HG03135 (cell line): ENCODE results near the gene S100PBP.
"Not testable (repeated sequence)": the region's sequence is repeated elsewhere in the genome, so short reads cannot be mapped to it uniquely, and the experiment has no call there.

Source experiments
- ATAC-seq: cut with Tn5 transposase; IDR thresholded peaks from one replicate; pipeline ENCODE4 v1.9.1; 2021; ENCODE audit warnings: mild to moderate bottlenecking, moderate library complexity; ENCODE audit not compliant: unreplicated experiment

S100PBP gene

DNA sequence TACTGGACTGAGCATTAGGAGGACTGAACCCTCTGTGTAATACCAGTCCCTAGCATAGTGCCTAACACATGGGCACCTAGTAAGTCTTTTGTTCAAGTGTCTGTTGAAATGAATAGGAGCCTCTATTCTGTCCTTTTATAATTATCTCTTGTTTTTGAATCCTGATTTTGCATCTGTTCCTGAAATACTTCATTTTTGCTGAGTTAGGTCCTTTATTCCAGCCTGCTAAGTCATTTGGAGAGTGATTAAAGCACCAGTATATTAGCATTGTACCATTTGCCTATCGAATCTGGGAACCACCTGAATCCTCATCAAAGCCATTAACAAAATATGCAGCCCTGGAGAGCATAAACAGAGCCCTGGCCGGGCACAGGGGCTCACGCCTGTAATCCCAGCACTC lies 32.6 kb upstream of the S100PBP start:
- no peak for ATAC-seq

DNA sequence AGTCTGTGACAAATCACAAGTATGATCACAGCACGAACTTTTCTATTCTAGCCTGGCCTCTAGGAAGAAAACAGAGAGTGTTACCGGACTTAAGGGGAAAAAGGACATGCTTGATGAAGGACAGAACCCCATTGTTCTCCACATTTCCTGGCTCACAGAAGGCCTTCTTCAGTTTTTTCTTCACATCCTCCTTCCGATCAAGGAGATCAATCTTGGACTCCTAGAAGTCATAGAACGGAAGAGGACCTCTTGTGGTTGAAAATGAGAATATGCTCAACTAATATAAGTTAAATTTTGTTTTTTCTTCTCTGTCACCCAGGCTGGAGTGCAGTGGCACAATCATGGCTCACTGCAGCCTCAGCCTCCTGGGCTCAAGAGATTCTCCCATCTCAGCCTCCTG lies 30.6 kb upstream of the S100PBP start:
- ATAC-seq: no peak

DNA sequence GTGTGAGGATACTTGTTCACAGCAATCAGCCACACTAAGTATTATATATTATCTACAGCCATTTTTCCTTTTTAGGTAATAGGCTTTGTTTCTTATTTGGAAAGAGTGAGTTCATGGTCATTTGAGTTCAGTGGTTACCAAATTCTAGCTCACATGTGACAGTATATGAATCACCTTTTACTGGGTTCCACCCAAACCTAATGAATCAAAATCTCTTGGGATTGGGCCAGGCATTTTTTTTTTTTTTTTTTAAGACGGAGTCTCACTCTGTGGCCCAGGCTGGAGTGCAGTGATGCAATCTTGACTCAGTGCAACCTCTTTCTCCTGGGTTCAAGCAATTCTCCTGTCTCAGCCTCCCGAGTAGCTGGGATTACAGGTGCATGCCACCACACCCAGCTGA lies 28.1 kb upstream of the S100PBP start:
- not testable (repeated sequence) for ATAC-seq

DNA sequence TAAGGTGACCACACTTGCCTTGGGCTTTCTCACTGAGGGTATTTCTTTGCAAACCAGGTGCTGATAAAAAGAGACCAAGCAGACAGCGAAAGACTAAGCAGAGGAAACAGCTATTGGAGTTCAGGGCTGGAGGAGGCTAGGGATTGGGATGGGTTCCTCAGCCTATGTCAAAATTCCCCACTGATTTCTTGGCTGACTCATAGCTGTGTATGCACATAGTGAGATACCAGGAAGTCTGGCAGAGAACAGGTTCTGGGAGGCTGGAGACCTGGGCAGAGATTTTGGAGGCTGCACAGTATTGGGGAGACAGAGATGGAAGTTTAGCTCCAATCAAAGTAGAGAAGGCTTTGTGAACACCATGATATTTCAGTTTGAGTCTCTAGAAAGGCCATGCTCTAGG lies 25.6 kb upstream of the S100PBP start:
- ATAC-seq: no peak

DNA sequence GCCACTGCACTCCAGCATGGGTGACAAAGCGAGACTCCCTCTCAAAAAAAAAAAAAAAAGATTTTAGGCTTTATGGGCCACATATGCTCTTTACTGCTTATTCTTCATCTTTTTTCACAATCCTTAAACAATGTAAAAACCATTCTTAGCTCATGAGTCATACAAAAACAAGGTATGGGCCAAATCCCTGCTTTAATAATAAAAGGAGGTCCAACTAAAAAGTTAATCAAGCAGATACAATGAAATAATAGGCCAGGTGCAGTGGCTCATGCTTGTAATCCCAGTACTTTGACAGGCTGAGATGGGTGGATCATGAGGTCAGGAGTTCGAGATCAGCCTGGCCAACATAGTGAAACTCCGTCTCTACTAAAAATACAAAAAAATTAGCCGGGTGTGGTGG lies 21.7 kb upstream of the S100PBP start:
- ATAC-seq: not testable (repeated sequence)

DNA sequence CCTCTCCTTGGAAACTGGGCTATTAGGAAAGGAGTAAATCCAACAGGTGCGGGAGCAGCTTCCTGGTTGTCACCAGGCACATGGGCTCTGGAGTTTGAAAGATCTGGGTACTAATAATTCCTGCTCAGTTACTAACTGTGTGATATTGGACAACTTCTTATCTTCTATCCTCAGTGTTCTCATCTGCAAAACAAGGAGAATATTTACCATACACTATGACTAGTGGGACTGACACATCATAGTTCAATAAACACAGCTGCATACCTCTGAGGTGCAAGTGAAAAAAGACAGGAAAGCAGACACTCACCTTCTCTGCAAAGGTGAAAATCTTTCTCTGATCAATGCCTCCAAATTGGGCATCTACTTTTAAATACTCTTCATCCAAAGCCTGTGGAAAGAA lies 20.0 kb upstream of the S100PBP start:
- ATAC-seq: no peak

DNA sequence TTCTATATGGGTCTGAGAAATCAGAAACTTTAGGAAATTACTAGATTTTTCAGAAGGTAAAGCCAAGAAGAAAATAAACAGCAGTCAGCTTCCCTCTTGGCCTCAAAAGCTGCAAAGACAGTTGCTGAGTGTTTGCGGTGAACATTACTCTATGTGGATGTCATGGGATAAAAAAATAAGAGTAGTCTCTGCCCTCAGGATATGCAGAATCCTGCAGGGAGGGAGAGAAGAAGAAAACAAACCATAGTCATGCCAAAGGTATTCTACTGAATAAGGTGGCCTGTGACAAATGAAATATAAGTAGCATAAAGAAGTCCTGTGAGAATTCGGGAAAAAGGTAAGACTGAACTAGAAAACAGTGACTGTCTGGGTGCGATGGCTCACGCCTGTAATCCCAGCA lies 19.3 kb upstream of the S100PBP start:
- ATAC-seq: no peak

DNA sequence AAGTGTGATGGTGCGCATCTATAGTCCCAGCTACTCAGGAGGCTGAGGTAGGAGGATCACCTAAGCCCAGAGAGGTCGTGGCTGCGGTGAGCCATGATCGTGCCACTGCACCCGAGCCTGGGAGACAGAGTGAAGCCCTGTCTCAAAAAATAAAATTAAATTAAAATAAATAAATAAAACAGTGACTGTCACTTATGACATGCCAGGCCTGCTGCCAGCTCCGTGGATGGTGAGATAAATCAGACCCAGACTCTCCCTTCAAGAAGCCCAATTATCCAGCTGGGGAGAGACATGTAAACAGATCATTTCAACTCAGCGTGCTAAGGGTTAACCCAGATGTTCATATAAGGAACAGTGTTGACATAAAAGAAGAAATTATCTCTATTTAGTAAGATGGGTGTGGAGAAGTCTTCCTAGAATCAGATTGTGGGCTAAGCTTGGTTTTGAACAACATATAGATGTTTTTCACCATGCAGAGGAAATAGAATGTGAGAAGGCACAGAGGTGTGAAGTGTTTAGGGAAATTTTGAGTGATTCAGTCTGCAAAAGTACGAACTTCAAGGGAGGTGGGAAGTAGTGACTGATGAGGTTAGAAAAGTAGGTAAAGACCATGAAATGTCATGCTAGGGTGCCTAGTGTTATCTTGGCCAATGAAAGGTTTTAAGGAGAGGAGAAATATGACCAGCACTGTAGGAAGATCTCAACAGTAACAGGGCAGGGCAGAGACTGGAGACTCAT lies 18.6 kb upstream of the S100PBP start:
- ATAC-seq: no peak

DNA sequence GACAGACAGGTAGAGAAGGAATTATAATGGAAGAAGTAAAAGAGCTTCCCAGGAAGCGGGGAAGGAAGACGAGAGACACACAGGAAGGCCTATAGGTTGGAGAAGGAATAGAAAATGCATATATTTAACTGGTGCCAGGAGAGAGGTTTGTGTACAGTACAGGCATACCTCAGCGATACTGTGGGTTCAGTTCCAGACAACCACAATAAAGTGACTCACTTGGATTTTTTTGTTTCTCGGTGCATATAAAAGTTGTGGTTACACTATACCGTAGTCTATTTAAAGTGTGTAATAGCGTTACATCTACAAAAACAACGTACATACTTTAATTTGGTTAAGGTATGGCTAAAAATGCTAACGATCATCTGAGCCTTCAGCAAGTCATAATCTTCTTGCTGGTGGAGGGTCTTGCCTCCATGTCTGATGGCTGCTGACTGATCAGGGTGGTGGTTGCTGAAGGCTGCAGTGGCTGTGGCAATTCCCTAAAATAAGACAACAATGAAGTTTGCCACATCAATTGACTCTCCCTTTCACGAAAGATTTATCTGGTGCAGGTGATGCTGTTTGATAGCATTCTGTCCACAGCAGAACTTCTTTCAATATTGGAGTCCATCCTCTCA lies 16.2 kb upstream of the S100PBP start:
- ATAC-seq: no peak

DNA sequence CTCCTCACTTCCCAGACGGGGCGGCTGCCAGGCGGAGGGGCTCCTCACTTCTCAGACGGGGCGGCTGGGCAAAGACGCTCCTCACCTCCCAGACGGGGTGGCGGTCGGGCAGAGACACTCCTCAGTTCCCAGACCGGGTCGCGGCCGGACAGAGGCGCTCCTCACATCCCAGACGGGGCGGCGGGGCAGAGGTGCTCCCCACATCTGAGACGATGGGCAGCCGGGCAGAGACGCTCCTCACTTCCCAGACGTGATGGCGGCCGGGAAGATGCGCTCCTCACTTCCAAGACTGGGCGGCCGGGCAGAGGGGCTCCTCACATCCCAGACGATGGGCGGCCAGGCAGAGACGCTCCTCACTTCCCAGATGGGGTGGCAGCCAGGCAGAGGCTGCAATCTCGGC lies 13.0 kb upstream of the S100PBP start:
- ATAC-seq: not testable (repeated sequence)

DNA sequence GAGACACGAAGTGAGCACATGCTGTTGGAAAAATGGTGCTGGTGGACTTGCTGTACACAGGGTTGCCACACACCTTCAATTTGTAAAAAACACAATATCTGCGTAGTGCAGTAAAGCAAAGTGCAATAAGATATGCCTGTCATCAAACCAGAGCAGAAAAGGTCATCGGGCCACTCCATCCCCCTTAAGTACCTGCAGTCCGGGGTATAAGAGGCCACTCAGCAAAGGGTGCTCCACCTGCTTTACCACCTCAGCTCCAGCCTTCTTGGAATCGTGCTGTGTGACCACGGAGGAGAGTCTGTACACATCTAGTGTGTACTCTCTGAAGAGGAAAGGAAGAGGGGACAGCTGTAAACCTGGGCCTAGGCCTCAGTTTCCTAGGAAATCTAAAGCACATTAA lies 11.2 kb upstream of the S100PBP start:
- ATAC-seq: no peak

DNA sequence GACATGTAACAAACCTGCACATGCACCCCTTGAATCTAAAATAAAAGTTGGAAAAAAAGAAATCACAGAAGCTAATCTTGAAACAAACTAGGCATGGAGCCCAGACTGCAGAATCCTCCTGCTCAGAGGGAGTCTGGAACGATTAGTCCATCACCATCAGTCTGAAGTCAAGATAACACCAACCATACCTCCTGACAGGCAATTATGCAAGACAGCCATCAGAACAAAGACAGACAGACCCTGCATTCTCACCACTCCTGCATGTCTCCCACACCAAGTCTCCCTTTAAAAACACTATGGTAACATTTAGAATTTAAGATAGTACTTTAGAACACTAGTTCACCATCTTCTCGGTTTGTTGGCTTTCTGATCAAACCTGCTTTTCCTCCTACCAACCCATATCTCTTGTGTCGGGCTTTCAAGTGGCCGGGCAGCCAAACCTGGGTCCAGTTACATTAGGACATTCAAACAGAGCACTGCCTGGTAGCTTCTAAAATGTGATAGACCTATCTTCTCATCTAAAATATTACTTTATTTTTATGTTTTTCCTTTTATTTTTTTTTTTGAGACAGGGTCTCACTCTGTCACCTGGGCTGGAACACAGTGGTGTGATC lies 10.4 kb upstream of the S100PBP start:
- ATAC-seq: no peak

DNA sequence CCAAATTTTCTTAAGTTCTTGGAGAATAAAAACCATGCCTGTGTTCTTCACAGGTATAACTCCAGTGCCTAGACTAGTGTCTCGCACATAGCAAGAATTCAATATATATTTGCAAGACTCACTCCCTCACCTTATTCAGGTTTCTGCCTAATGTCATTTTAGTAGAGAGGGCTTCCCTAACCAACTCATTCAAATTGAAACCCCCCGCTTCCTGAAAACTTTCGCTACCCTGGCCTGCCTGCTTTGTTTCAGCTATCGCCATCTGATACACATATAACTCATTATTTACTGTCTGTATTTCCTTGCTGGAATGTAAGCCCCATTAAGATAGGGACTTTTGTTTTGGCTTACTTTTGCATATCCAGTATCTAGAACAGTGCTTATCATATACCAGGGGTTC lies 8.9 kb upstream of the S100PBP start:
- no peak for ATAC-seq

DNA sequence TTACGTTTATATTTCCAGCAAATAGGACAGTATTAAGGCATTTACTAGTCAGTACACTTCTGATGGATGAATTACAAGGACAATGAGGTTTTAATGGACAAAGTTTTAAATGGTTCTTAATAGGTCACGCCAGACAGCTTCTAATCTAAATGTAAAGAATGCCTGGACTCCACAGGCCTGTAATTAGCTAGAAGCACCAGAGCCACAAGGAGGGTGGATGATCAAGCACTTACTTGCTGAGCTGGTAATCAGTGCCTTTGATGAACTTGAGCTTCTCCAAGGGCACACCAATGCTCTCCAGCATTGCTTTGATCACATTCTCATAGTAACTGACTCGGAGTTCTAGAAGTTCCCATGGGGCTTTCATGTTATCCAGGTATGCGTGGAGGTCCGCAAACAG lies 7.1 kb upstream of the S100PBP start:
- ATAC-seq: no peak

DNA sequence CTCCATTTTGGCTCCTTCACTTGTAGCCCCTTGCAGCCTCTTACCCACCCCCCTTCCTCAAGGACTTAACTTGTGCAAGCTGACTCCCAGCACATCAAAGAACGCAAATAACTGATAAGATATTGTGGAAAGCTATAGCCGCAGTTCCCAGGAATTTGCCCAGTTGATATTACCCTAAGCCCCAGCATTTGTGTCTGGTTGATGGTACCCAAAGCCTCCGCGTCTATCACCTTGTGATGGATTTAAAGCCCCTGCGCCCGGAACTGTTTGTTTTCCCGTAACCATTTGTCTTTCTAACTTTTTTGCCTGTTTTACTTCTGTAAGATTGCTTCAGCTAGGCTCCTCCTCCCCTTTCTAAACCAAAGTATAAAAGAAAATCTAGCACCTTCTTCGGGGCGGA lies 6.2 kb upstream of the S100PBP start:
- no peak for ATAC-seq

DNA sequence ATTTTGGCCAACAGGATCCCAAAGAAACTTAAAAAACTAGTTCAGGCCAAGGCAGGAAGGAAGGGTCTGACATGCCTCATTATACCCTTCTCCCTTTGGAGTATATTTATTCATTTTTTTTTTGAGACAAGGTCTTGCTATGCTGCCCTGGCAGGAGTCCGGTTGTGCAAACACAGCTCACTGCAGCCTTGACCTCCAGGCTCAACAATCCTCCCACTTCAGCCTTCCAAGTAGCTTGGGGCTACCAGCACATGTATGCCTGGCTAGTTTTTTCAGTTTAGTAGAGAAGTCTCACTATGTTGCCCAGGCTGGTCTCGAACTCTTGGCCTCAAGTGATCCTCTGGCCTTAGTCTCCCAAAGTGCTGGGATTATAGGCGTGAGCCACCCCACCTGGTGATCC lies 5.5 kb upstream of the S100PBP start:
- no peak for ATAC-seq

DNA sequence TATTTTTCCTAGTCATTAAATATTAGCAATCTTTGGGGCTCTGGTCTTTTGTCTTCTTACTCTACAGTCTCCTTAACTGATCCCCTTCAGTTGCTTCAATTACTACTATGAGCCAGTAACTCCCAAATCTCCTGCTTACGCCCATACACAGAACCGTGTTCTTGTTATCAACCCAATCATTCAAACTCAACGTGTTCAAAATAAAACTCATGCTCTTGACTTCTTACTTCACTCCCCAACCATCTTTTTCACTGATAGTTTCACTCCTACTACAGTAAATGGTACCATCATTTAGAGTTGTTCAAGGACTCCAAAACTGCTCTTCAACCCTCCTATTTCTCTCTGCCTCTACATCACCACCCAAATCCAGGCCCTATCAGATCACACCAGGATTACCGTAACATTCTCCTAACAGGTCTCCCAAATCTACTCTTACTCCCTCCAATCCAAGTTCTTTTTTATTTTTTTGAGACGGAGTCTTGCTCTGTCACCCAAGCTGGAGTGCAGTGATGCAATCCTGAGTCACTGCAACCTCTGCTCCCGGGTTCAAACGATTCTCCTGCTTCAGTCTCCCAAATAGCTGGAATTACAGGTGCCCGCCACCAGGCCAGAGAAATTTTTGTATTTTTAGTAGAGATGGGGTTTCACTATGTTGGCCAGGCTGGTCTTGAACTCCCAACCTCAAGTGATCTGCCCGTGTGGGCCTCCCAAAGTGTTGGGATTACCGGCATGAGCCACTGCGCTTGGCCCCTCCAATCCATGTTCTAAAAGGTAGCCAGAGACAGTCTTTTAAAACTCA lies 3.3 kb upstream of the S100PBP start:
- no peak for ATAC-seq

DNA sequence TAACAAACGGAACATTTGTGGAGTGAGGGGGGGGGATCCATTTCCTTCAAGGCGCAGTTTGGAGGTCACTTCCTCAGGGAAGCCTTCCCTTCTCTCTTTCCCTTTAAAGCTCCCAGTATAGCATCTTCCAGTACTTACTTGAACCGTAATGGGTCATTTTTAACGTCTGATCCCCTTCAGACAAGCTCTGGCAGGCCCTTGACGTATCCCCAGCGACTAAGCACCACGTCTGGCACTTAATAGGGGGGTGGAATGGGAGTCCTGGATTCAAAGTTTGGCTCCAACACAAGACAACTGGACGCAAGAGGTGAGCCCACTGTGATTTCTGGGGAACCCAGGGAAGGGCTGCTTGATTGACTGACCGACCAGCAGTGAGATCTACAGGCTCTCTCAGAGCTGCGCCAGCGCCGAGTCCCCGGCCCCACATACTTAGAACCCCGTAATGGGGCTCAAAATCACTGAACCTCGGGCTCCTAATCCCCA lies 736 bp upstream of the S100PBP start:
- peak; percentile 1 for ATAC-seq

DNA sequence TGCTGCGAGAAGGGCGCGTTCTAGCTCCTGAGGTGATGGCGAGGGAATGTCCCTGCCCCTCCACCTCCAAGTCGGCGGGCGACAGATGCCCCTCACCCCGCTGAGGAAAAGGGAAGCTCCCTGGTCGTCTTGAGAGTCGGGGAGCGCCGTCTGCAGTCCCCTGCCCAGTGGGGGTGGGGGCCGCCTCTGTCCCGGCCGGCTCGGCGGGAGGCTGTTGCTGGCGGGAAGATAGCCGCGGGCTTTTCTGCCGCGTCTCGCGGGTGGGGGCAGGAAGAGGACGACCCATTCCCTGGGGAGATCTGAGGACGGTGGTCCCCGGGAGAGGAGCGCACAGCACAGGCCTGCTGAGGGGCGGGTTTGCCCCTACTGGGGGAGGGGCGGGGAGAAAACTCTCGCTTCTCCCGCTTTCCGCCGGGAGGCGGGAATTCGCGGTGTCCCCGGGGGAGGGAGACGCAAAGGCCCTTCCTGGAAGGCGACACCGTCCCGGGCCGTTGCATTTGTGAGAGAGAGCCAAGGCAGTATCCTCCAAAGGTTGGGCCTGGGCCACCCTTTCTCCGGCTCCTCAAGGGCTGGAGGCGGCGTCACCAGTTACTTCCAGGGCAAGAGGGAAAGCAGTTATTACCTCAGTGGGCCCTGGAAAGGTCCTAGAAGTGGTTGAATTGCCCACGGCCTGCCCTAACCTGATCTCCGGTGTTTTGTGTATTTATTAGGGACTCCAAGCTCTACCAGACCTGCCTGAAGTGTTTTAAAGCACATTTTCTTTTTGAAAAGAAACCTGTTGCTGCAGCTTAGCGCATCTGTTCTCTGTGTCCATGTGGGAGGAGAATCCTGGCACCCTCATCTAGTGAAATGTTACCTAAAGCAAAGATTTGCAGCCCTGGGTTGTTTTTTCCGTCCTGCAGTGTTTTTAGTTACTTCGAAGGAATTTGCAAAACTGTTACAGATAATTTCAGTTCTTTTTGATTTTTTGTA lies 648 bp downstream of the S100PBP start:
- peak; percentile 9 for ATAC-seq

DNA sequence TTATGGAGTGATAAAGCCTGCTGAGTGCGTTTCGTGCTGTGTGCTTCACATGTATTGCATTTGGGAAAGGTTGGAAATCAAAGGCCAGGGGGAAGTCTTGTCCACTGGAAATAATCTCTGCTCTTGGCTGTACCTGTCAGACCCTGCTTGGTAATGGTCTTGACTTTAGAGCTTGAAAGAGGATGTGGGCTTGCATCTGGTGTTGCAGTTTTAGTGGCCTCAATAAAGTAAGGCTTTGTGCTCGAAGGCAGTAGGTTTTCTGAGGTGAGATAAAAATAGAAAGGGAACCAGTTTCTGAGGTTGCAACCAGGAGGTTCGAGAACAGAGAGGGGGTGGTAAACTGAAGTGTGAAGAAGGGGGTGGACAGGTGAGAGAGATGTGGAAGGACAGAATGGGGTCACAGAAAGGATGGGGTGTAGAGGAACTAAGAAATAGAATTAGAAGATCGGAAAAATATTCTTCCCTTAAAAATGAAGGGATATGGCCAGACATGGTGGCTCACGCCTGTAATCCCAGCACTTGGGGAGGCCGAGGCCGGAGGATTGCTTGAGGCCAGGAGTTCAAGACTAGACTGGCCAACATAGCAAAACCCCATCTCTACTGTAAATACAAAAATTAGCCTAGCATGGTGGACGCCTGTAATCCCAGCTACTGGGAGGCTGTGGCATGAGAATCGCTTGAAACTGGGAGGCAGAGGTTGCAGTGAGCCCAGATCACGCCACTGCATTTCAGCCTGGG lies 1.5 kb downstream of the S100PBP start:
- no peak for ATAC-seq
